Raji (cell line): ENCODE results near the gene GBA2.

Source experiments
- POLR2A ChIP-seq: IDR thresholded peaks from 2 replicates; pipeline ENCODE4 v1.6.1; 2011; ENCODE audit warnings: low read depth, low read length, control low read depth; ENCODE audit not compliant: insufficient read depth

Gene GBA2

DNA sequence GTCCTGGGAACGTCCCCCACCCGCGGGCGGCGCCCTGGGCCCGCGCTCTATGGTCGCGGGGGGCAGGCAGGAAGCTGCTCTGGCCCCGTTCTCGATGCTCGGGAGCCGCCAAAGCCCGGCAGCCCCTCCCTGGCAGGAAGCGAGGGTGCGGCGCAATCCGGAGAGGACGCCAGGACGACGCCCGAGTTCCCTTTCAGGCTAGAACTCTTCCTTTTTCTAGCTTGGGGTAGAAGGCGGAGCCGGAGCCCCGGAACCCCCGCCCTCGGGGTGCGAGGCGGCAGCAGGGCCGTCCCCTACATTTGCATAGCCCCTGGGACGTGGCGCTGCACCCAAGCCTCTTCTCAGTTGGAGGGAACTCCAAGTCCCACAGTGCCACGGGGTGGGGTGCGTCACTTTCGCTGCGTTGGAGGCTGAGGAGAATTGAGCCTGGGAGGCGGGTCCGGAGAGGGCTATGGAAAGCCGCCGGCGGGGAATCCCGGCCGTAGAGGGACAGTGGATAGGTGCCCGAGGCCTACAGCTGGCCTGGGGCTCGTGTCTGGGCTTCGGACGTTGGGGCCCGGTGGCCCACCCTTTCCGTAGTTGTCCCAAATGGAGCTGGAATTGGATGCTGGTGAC, 16.7 kb downstream of the GBA2 start, which contains the start of the genes CREB3 and TLN1:
Gene CREB3, plus strand, starts transcription at position 482 of the 615 bp plus-strand sequence. Its CDS starts 107 bp downstream, at position 589.
Gene TLN1, minus strand, starts transcription at position 11 of the 615 bp plus-strand sequence. CDS start 6,501 bp downstream, outside the sequence.
- peak; percentile 80 for TF ChIP-seq POLR2A

DNA sequence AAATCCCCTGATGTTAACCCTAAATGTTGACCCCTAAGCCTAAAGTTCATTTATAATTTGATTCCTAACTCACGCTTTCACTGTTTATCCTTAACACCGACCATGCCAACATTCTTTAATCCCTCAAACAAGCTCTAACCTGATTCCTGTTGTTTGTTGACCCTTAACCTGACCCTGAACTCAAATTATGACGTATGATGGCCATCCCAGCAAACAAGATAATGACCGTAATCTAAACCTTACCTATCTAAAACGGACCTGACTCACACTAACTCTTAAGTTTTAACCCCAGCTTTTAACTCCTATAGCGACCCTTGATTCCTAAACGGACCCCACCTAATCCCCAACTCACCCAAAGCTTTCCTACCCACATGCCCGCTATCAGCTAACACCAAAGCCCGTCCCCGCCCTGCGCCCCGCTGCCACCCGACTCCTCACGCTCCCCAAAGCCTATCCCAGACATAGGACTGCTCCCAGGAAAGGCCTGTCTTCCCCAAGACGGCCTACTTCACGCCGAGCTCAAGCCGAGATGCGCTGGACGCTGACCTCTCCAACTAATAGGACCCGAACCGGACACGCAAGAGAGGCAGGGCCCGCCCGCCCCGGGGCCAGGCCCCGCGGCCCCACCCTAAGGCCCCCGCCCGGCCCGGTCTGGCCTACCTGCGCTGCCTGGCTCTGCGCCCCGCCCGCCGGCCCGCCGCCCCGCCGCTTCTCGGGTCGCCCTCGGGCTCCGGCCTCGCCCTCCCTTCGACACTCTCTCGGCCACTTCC, 17.4 kb downstream of the GBA2 start:
- TF ChIP-seq POLR2A, result no peak

DNA sequence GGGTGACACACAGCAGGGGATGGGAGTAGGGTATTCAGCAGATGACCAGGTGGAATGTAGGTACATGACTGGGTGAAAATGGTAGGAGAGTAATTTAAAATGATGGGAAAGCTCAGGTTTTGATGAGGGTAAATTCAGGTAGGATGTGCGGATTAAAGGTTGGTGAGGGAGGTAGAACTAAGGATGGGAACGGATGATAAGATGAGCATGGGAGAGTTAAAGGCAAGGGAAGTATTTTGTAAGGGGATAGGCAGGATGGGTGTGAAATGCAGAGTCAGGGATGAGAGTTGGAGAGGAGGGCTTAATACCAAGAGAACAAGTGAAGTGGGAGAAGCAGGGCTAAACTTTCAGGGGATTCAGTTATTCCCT, 18.6 kb downstream of the GBA2 start:
- no peak for TF ChIP-seq POLR2A

DNA sequence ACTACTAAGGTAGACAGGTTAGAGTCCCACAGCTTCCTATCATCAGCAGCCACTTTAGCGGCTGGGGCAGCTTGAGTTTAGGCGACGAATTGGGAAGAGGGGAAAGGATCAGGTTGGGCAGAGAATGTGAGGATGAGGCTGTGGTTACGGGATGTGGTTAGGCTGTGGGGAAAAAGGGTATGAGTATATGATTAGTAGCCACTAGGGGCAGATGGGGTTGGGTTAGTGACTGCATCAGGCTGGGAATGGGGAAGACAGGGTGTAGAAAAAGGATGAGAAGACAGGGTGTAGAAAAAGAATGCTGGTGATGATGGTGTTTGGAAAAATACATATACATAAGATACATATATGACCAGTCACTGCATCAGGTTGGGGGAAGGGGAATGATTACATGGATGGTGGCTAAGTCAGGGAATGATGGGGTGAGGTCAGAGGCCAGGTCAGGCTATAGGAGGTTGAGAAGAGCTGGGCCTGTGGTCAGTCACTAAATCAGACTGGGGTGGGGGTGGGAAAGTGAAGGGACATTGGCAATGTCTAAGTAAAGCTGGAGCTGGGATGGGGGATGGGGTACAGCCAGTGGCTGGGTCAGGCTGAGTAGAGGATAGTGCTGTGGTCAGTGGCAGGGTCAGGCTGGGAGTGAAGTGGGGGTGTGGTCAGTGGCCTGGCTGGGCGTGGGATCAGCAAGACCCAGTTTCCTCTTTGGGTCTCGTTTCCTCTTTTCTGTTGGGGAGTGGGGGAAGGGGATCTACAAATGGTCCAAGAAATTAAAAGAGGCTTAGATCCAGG, 19.1 kb downstream of the GBA2 start:
- TF ChIP-seq POLR2A, result no peak

DNA sequence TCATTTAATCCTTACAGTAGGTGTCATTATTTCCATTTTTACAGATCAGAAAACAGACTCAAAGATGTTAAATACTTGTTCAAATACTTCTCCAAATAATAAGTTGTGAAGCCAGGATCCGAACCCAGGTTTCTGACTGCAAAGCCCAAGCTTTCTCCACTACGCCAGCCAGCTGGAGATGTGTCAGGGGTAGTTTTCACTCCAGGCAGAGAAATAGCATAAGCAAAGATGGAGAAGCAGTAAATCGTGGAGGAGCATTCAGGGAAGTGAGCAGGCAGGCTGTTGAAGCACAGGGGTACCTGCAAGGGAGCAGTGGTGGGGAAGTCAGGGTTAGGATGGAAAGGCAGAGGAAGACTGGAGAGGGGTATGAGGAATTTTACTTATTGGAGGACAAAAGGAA, 19.9 kb downstream of the GBA2 start:
- TF ChIP-seq POLR2A, result no peak

DNA sequence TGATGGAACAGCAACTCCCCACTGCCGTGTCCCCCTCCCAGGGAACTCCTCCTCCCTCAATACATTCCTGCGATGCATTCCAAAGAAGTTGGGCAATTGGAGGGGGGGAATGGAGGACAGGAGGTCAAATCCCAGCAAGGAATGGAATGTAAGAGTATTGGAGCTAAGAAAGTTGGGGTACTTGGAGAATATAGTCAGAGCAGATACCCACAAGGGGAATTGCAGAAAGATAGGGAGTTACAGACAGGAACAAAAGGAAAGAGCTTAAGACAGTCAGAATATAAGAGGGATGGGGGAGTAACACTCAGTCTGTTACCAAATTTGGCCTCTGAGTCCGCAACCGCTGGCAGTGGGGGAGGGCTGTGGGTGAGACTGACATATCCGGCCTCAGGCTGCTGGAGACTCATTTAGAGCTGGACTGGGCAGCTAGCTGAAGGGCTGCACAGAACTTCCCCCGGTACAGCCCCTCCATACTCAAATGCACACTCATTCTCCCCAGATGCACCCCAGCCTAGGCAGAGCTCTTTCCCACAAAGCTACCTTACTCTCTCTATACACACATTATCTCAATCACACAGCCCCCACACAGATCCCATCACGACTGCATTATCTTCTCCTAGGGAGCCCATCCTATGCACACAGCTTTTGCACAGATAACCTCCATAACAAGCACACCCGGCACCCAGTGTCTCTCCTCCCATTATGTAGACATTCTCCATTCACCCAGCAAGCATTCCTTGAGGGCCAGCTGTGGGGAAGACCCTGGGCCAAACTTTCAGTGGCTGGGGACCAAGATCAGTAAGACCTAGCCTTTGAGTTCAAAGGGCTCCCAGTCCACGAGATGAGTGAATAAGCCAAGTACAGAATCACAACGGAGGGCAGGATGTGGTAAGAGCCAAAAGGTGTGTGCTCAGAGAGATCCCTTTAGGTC, 20.7 kb downstream of the GBA2 start:
- no peak for TF ChIP-seq POLR2A

DNA sequence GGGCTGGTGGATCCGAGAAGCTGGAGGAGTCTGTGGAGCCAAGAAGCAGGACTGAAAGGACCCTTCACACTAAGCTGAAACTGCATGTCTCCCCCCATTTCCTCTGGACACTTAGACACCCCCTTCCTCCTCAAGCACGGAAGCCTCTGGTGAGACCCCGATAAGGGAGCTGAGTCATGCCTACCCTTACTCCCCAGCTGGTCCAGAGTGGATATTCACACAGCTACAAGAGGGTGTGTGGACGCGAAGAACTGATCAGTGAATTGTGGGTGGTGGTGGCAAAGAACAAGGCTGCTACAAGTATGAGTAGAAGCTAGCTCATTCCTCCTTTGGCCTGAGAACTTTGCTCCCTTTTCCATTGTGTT, 21.4 kb downstream of the GBA2 start:
- TF ChIP-seq POLR2A, result no peak

DNA sequence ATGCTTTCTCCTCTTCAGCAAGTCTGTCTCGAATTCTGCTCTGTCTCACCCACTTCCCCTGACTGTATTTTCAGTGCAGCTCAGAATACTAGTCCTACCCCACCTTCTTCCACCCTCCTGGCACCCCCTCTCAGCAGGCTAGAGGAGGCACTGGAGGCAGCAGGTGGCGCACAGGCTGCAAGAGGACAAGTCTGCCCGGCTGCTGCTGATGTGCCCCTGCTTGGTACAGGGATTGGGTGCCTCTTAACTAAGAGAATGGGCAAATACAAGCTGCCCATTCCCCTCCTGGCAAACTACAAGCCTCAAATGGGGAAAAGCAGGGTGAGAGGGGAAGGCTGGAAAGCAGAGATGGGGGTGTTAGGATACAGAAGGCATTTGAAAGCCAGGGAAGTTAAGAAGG, 22.1 kb downstream of the GBA2 start:
- no peak for TF ChIP-seq POLR2A

DNA sequence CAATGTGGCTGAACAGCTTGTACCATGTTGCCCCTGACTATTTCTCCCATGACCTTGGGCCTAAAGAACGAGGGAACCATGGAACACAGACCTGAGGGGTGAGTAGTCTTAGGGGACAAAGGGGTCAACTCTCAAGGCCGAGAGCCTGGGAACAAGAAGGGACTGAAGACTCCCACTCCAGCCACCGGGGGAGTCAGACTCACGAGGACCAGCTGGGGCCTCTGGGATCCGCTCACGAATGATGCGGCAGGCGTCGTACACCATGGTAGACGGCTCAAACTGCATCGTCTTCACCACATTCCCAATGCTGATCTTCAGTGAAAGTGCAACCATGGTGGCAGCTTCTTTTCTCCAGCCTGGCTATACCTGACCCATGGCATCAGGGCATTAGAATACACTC, 23.7 kb downstream of the GBA2 start:
- no peak for TF ChIP-seq POLR2A

DNA sequence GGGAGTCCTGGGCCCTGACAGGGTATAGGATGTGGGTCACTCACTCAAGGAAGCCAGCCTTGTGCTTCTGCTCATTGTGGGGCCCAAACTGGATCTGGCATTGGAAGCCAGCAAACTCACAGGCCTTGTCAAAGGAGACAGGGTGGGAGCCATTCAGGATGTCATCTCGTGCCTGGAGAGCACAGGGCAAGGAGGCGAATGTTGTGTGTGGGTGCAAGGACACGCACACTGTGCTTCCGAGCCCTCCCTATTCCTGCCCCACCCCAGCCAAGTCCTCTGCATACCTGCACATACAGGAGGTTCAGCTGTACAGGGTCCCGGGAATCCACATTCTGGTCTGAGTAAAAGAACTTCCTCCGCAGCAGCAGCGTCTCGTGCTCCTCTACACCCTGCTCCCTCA, 25.1 kb downstream of the GBA2 start:
- no peak for TF ChIP-seq POLR2A

DNA sequence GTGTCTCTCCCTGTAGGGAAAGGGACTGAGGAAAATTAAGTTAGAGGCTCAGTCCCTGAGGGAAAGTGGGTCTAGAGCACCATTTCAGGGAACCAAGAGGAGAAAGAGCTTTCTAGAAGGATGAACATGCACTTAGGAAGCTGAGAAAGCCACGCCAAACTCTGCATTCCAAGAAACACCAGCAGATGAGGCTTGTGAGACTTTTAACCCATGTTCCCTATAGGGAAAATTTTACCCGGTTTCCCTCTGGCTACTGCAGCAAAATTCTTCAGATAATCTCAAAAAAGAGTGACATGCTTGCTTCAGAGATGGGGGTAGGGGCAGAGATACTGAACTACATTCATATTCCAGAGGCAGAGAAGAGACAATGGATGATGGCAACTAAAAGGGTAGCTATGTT, 25.6 kb downstream of the GBA2 start:
- TF ChIP-seq POLR2A, result no peak

DNA sequence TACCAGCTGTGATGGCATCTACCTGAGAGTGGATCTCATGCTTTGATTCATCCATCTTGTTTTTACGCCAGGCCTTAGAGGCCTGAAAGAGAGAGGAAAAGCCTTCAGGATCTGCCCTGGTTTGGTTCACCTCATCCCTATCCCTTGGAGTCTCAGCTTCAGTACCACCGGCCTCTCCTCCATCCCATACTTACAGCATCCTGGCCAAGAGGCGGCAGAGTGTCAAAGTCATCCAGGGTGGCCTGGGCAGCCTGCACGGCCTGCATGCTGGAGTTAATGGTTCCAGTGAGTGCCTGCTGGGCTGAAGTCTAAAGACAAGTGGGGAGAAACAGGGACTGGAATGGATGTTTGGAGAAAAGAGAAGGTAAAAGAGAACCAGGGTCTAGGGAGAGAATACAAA, 29.5 kb downstream of the GBA2 start:
- TF ChIP-seq POLR2A, result no peak

DNA sequence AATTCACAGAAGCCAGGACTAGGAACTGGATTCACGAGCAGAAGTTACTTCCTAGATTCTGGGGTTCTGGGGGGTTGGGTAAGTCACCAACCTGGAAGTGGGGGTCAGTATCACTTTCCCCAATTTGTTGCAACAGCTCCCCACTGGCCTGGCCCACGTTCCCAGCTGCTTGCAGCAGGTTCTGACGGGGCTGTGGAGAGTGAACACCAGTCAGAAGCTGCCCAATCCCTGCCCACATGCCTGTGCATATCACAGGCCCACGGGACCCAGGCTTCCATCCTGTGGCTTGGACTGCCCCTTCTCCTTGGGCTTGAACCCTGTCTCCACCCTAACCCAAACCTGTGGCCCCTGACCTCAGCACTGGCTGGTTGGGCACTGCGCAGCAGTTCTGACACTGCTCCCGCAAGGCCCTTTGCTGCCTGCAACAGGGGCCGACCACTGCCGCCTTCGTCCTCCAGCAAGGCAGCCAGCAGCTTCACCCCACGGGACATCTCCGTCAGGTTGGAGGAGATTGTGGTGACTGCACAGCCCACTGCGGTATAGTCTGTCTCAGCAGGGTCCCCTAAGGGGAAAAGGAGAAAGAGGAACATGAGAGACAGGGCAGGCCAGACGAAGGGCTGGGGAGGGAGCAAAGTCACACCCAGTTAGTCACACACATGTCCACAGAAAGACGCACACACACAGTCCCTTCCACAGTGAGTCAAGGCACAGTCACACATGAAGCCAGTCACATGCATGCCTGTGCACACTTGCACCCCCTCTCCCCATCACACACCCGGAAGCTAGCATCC, 30.1 kb downstream of the GBA2 start:
- TF ChIP-seq POLR2A, result no peak
